AG04449 (cell line): ENCODE measurements around the gene FAM9C.

Source experiments
- CTCF ChIA-PET: fragments of 350-600 bp; formaldehyde crosslinking; extraction: SDS; loops from one replicate; lab custom pipeline; 2021; ENCODE audit warnings: antibody characterized with exemption; lab: Yijun Ruan, JAX
- POLR2A ChIA-PET: fragments of 400-600, 350-600 bp; formaldehyde crosslinking; extraction: SDS; loops from one replicate; lab custom pipeline; 2020; ENCODE audit warnings: antibody characterized with exemption, inconsistent platforms; lab: Yijun Ruan, JAX
- DNase-seq: peaks from one replicate; pipeline ENCODE4 v3.0.0-alpha.2; 2010; ENCODE audit warnings: low read depth, low spot score
- H3K4me3 ChIP-seq: 2 replicates; pipeline ENCODE4 v1.5.1; 2011; ENCODE audit warnings: low read depth, mild to moderate bottlenecking, control low read depth, low read length
- CTCF ChIP-seq: IDR thresholded peaks from one replicate; pipeline ENCODE4 v1.5.1; 2011; ENCODE audit warnings: mild to moderate bottlenecking, moderate library complexity, low read length, control low read depth, inconsistent platforms; ENCODE audit not compliant: insufficient read depth; ENCODE audit errors: missing control alignments

The FAM9C gene

GRCh38 chrX:13009273-13009672 is 35.1 kb downstream of the FAM9C start:
- TF ChIP-seq CTCF = no peak
- H3K4me3 ChIP-seq = no peak overlapping the region
- POLR2A ChIA-PET = no interaction called here
- DNase-seq = no peak
- CTCF ChIA-PET = interaction anchor here (1.3 kb wide), 1 partner anchor 13 kb away, joined by 3 read pairs; no protein-coding TSS in a partner anchor

- no peak for DNase-seq
- ChIA-PET CTCF (interaction anchor here (1.3 to 1.5 kb wide), 2 partner anchors 14 to 496 kb away, joined by 3 read pairs; no protein-coding TSS in a partner anchor), POLR2A (no interaction called here)
- no peak for TF ChIP-seq CTCF
- H3K4me3 ChIP-seq = no peak overlapping the region
These were observed 35.6 kb downstream of the FAM9C start for GRCh38 chrX:13008851-13009250.

GRCh38 chrX:13008189-13008533 is 36.3 kb downstream of the FAM9C start:
- CTCF ChIA-PET = interaction anchor here (1.3 to 1.5 kb wide), 2 partner anchors 14 to 497 kb away, joined by 3 read pairs; no protein-coding TSS in a partner anchor
- TF ChIP-seq CTCF = no peak
- POLR2A ChIA-PET = no interaction called here

GRCh38 chrX:13007519-13008188 is 36.8 kb downstream of the FAM9C start:
- DNase-seq = no peak
- no peak overlapping the region for H3K4me3 ChIP-seq
- TF ChIP-seq CTCF = no peak
- ChIA-PET CTCF (interaction anchor here (1.5 kb wide), 1 partner anchor 497 kb away, joined by 3 read pairs; no protein-coding TSS in a partner anchor), POLR2A (no interaction called here)

More at GRCh38 chrX:13008189-13008533, 36.3 kb downstream of the FAM9C start:
- no peak overlapping the region for H3K4me3 ChIP-seq
- no peak for DNase-seq

GRCh38 chrX:13005661-13006473 is 38.6 kb downstream of the FAM9C start:
- H3K4me3 ChIP-seq = no peak overlapping the region
- no peak for TF ChIP-seq CTCF
- ChIA-PET CTCF (interaction anchor here (1.1 kb wide), 1 partner anchor 59 kb away, joined by 4 read pairs; no protein-coding TSS in a partner anchor), POLR2A (no interaction called here)
- DNase-seq = no peak

DNA sequence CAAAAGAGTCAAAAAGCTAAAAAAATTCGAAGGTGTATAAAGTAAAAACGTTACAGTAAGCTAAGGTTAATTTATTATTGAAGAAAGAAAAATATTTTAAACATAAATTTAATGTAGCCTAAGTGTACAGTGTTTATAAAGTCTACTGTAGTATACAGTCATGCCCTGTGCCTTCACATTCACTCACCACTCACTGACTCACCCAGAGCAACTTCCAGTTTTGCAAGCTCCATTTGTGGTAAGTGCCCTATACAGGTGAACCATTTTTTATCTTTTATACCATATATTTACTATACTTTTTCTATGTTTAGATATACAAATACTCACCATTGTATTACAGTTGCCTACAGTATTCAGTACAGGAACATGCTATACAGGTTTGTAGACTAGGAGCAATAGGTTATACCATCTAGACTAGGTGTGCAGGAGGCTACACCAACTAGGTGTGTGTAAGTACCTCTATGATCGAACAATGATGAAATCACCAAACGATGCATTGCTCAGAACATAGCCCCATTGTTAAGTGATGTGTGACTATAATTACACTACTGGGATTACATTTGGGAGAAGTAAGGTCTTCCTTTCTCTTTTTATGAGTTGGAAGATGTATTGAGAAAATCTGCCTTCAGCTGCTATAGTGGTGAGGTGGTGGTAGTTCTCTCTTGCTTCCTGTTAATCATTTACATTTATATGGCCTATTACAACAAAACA is 42.3 kb downstream of the FAM9C start:
- POLR2A ChIA-PET = no interaction called here
- CTCF ChIA-PET = no interaction called here
- H3K4me3 ChIP-seq = no peak overlapping the region
- DNase-seq = no peak
- TF ChIP-seq CTCF = no peak
